Stimulated activated CD8-positive, alpha-beta memory T cell treated with anti-CD3 and anti-CD28 coated beads, Interleukin-2, amount 100 ng/mL, for 1 hour (primary cell): ENCODE results near the gene PARM1.

Source experiments
- DNase-seq, 2 donors: peaks; one replicate each; pipeline ENCODE4 v3.0.0-alpha.2; 2020; ENCODE audit warnings: low read depth in 2 of 2

The PARM1 gene

GRCh38 chr4:74932832-74933561, at the start of gene PARM1:
Gene PARM1, plus strand, starts transcription at chr4:74933116. Its CDS starts 212 bp downstream, at chr4:74933328.
- DNase-seq, result no peak

GRCh38 chr4:74884266-74884665, 48.6 kb upstream of the PARM1 start:
- DNase-seq, result no peak

DNA sequence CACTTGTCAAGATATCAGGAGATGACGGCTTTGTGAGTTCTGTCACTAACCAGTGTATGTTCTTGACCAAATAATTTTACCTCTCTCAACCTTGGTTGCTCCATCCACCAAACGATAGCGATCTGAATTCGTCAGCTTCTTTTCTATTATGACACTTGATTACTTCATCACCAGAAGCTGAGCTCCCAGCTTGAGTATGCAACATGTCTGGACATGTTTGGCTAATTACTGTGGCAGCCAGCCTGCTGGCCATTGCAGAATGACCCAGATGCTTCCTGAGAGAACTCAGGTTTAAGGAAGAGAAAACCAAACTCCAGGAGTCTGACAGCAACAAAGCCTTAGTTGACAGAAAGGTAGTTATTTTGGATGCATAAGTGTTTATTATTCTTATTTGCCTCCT, 46.4 kb upstream of the PARM1 start:
- DNase-seq, result no peak

GRCh38 chr4:74890341-74890740, 42.6 kb upstream of the PARM1 start:
- no peak for DNase-seq

- no peak for DNase-seq
Measured at GRCh38 chr4:74891037-74891436, 41.9 kb upstream of the PARM1 start.

DNA sequence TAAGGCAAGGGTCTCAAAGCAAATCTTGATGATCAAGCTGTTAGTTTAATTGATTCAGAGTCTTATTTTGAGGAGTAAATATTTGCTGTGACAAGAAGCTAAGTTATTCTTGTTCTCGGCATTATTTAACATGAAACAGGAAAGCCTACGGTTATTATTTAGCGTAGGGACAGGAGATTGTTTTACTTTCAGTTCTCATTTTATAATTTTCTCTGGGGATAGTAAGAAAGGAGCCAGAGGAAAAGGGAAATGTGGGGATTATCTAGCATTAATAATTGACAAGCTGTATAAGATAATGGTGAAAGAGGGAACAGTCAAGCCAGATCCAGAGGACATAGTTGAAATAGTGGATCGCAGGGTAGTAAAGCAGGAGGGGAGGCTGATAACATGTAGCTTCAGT, 39.7 kb upstream of the PARM1 start:
- DNase-seq, result no peak

- no peak for DNase-seq
Measured at GRCh38 chr4:74896595-74896994, 36.3 kb upstream of the PARM1 start.

DNA sequence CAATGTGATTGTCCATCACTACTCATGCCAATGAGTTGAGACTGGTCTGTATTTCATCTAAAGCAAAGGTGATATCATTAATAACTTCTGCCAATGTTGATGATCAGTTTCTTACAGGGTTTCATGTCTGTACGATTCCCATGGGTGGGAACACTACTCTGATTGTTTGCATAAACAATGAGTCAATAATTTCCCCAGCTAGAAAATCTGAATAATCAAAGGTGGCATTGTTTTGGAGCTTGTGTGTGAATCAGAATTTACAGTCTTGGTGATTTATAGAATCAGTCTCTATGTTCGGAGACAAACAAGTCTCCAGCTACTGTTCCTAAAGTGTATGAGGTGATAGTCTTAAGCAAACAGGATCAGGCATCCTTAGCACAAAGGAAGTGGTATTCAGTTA, 35.5 kb upstream of the PARM1 start:
- DNase-seq, result no peak

GRCh38 chr4:74900862-74901261, 32.1 kb upstream of the PARM1 start:
- DNase-seq, result no peak

GRCh38 chr4:74904509-74905065, 28.3 kb upstream of the PARM1 start:
- DNase-seq, result no peak

GRCh38 chr4:74906771-74907170, 26.1 kb upstream of the PARM1 start:
- DNase-seq, result no peak

GRCh38 chr4:74919783-74920182, 13.1 kb upstream of the PARM1 start:
- DNase-seq, result no peak

DNA sequence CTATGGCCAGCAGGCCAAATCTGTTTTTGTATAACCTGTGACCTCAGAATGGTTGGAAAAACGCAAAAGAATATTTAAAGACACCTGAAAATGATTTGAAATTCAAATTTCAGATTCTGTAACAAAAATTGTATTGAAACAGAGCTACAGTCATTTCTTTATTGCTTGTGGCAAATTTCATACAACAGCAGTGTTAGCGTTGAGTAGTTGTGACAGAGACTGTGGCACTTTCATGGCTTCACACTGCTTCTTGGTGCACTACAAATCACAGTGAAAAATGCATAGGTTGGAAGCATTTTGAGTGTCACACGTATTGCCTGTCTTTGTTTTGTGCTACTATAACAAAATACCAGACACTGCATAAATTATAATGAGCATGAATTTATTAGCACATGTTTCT, 12.2 kb upstream of the PARM1 start:
- DNase-seq, result no peak

GRCh38 chr4:74921490-74921889, 11.4 kb upstream of the PARM1 start:
- DNase-seq, result no peak

- no peak for DNase-seq
Measured at GRCh38 chr4:74926007-74926406, 6.9 kb upstream of the PARM1 start.

DNA sequence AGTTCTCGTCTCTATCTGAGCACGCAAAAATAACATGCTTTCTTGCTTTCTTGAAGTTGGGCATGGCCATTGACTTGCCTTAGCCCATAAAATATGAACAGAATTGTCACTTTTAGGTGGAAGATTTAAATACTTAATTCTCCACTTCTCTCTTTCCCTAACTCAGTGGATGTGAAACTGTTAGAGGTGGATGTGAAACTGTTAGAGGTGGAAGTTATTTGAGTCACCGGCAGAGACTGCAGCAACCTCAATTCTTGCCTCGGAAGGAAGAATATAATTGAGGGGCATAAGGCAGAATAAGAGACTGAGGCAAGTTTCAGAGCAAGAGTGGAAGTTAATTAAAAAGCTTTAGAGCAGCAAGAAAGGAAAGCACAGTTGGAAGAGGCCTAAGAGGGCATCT, 2.8 kb upstream of the PARM1 start:
- DNase-seq, result no peak

DNA sequence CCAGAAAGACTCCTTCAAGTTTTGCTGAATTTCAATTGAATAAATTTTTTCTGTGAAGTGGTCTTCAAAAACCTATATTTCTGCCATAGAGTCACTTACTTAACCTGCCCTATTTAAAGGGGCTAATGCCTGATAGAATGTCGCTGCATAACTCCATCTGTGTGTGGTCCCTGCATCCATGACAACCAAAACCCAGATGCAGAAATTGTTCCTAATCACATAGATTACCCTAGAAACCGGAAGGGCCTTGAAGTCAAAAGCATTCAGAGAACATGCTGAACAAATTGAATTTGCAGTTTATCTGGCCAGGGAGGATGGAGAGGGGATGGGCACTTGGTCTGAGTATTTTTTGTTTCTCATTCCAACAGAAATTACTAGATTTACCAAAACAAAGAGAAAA, 1.5 kb upstream of the PARM1 start:
- DNase-seq, result no peak

DNA sequence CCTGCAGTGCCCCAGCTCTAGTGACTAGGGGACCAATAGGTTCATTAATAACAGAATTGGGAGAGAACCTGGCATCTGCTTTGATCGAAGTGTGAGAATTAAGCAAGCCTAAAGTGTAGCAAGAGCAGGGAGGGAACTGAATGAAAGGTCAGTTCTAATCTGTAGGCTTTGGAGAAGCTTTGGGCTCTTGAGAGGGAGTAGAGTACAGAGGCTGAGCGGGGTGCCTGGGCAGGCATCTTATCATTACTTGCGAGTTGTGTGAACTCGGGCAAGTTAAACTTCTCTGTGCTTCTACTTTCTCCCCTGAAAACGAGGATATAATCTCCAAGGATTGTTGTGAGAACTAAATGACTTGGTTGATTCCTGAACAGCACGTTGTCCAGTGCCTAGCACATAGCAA, 906 bp upstream of the PARM1 start:
- DNase-seq, result no peak

DNA sequence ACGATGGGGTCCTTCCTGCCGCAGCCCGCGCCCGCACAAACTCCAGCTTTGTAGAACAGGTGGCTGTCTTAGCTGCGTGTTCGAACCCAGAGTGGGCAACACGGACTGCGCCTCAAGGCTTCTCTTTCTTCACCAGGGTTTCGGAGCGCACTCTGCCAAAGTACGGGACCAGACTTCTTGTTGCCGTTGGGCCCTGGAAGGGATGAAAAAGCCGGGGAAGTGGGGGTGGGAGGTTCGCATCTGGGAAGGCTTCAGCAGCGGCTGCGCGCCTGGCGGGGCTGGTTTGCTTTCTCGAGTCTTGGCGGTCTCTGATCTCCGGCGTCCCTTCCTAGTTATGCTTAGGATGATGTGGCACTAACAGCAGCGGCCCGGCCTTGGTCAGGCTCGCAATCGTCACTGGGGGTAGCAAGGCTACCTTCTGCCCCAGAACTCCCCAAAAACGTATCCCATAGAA, 673 bp downstream of the PARM1 start:
- no peak for DNase-seq

- DNase-seq, result no peak
Measured at GRCh38 chr4:74934016-74934831, 1.3 kb downstream of the PARM1 start.

- no peak for DNase-seq
Measured at GRCh38 chr4:74934888-74935287, 2.0 kb downstream of the PARM1 start.

- no peak for DNase-seq
Measured at GRCh38 chr4:74941123-74941522, 8.2 kb downstream of the PARM1 start.
